SIG-M5 (cell line): Measurements from ENCODE around the gene HCRTR1.

Experiments used
- DNase-seq: peaks from one replicate; lab custom pipeline; 2025; lab: John Stamatoyannopoulos, UW

HCRTR1 gene

DNA sequence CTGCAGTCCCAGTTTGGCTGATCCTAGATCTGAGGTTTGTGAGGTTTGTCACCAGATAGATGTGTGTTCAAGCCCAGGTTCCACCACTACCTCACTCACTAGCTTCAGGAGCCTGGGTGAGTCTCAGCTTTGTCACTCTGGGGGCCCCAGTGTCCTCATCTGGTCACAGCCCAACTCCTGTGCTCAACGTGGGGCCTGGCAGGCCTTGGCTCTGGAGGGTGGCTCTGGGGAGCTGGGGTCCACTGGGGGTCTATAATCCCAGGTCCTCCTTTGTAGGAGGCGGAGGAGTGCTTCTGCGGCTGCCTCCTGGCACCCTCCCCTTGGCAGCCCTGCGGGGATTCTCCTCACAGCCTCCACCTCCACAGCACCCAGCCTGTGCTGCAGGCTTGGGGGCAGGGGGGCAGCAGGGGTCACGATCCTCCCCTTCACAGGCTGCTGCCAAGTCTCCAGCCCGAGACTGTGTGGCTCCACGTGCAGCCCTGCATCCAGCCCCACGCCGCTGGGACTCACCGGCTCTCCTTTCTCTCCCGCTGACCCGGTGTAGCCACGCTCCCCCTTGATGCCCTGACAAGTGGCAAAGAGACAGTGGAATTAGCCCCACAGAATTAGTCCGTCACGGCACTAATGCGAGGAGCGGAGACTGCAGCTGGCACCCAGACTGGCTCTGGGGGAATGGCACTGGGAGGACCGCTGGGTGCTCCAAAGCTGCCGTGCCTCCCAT lies 49.7 kb downstream of the HCRTR1 start:
- no peak for DNase-seq

DNA sequence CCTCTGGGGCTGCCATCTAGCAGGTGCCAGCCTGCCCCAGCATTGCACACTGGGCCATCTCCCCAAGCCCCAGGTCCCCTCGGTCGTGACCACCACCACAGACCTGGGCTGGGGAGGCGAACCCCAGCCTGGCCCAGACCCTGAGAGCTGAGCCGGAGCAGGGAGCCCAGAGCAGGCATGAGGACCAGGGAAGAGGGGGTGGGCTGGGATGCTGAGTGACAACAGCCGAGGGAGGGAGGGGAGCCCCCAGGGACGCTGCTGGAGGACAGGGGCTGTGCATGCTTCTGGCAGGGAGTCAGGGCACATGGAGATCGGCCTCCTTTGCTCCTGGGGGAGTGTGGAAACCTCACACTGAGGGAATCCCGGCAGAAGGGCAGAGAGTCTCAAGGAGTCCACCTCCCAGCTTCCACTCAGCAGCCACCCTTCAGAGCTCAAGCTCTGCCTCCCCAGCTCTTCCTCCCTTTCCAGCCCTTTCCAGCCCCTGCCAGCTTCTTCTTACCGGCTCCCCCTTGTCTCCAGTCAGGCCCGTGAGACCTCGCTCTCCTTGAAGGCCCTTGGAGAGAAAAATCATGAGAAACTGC lies 50.9 kb downstream of the HCRTR1 start:
- DNase-seq = no peak

DNA sequence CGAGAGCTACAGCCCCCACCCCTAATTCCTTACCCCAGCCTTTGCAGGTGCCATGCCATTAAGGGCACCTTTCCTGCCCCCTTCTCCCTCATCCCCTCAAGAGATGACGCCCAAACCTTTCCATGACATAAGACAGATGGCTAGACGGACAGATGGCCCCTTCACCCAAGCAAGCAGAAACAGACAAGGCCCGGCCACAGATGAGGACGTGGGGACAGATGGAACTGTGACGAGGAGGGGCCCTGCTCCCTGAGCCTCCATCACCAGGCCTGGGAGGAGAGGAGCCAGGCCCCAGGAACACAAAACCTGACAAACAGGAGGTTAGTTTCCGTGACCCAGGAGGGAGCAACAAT lies 51.9 kb downstream of the HCRTR1 start:
- DNase-seq = no peak

DNA sequence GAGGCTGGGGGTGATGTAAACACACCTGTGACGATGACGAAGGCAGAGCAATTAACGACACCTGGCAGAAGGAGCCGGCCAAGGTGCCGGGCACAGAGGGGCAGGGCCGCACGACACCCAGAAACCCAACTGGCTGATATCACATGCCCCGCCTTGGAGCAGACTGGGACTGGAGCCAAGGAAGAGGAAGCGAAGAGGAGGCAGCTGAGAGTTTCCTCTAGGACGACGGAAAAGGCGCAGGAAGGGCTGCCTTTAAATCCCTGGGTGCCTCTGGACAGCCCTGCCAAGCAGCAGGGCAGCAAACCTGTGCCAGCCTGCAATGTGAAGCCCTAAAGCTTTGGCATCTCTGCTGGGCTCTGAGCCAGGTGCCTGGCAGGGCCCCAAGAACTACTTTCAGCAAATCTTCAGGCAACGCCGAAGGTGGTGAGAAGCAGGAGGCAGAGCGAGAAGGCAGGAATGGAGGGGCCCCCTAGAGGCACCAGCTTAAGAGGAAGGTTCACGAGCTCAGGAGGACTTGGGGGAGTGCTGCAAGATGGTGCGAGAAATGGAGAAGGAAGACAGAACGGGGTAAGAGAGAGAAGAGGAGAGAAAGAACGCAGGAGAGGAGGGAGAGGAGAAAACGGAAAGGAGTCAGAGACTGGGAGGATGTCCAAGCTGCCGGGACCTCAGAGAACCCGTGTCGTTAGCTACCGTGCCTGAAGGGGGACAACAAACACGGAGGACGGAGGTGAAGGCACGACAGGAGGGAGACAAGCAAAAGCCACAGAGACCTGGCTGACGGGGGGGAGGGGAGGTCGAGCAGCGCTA lies 52.5 kb downstream of the HCRTR1 start:
- no peak for DNase-seq

DNA sequence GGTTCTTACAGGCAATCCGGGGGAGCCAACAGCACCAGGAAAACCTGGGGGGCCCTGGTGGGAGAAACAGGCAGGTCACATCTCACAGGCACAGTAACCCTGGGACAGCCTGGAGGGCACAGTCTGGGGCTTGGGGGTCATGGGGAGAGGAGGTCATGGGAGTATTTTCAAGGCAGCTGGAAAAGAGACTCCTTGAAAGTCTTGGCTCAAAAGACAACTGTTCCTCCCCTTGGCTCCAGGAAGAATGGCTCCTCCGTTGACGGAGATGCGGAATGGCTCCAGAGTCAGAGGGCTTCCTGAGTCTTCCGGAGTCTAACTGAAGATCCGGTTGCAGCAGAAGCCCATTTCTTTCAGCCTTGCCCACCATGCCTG lies 53.1 kb downstream of the HCRTR1 start:
- no peak for DNase-seq

DNA sequence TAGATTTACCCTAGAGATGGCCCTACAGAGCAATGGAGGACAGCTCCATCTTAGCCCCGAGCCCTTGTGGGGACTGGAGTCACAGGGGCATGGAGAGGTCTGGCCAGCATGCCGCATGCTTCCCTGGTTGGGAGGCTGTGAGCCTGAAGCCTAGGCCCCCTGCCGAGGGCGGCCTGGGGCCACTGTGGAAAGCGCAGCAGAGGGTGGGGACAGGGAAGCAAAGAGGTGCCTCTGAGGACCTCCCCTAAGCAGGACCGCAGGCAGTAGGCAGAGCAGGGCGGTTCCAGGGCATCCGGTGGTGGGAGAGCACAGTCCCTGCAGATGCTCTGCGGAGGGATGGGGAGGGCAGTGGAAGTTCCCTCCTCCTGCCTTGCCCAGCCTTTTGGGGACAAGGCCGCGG lies 53.7 kb downstream of the HCRTR1 start:
- no peak for DNase-seq

DNA sequence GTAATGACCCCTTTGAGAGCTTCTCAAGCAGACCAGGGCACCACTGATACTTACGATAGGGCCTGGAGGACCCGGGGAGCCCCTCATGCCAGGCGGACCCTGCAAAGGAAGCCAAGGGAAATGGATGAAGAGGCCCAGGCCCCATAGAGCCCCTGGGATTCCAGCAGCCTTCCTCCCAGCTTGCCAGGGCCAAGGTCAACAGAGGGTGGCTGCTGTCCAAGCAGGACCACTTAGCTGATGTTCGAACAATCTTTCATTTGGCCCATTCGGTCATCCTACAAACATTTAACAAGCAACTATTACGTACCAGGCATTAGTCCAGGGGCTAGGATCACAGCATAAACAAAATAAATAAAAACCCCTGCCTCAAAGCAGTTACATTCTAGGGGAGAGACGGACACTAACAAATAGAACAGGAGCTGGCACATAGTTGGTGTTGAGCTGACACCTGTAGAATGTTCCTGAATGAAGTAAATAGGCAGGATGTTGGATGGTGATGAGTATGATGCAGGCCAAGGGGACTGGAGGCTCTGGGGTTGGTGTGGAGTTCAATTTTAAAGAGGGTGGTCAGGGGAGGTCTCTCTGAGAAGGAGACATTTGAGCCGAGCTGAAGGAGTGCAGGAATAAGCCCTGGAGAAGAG lies 54.2 kb downstream of the HCRTR1 start:
- DNase-seq = no peak

DNA sequence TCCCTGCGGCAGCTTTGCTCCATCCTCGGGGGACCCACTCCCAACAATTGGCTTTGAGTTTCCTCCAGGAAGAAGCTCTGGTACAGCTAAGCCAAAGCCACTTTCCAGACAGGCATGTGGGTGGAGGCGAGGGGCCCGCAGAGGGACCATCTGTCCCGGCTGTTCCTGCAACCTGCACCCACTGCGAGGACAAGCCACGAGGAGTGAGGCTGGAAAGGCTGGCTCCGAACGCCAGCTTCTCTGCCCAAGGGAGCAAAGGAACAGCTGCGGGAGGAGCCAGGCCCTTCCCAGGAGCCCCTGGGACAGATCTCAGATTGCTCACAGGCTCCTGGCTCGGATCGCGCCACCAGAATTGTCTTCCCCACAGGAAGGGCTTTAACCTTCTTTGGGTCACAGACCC lies 55.5 kb downstream of the HCRTR1 start:
- DNase-seq = no peak

DNA sequence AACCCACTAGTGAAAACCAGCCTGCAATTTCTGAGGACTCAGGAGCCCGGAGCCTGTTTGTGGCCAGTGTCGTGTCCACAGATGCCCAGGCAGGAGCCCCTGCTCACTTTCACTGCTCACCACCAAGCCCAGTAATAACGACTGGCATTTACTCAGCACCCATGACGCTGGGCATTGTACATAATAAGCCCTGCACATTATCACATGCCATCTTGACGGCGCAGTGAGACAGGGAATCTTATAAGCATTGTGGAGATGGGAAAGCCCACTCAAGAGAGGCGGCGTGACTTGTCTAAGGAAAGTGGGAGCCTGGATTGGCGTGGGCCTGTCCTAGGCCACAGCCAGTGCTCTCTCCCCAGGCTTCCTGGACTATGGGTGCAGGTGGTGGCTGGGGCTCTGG lies 55.9 kb downstream of the HCRTR1 start:
- DNase-seq = no peak

DNA sequence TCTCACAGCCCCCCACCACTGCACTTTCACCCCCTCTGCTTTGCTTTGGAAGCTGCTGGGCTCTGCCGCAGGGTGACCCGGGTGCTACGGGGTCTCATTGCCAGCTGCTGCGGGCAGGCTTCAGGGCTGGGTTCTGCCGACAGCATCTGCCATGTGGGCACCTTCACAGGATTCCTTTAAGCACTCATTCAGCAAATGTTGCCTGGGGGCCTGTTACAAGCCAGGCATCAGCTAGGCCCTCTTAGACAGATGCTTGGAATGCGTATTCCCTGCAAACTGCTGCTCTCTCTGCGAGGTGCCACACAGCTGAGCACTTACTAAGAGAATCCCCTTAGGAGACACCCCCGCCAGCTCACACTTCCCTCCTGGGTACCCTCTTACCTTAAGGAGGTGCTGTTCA lies 57.1 kb downstream of the HCRTR1 start:
- no peak for DNase-seq

DNA sequence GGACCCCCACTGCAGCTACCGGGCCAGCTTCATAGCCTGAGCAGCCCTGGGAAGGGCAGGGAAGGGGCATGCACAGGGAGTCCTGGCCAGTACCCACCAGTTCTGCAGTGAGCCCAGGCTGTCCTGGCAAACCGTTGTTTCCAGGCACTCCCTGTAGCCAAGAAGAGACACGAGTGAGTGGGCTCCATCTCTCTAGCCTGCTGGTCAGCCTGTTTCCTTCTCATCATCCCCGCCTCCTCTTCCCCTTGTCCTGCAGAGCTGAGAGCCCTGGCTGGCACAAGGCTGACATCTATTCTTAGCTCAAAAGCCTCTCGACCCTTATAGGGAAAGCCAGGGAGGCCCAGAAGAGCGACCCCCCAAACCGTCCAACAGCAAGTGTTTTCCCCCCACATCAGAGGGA lies 57.7 kb downstream of the HCRTR1 start:
- no peak for DNase-seq

DNA sequence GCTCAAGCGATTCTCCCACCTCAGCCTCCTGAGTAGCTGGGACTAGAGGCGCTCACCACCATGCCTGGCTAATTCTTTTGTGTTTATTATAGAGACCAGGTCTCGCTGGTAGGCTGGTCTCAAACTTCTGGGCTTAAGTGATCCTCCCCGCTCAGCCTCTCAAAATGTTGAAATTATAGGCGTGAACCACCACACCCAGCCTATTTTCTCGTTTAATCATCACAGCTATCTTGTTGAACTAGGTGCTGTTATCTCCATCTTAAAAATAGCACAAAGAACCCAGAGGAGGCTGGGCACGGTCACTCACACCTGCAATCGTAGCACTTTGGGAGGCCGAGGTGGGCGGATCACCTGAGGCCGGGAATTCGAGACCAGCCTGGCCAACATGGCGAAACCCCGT lies 58.3 kb downstream of the HCRTR1 start:
- DNase-seq = no peak
